ENCODE data around the gene DCC.

DNA sequence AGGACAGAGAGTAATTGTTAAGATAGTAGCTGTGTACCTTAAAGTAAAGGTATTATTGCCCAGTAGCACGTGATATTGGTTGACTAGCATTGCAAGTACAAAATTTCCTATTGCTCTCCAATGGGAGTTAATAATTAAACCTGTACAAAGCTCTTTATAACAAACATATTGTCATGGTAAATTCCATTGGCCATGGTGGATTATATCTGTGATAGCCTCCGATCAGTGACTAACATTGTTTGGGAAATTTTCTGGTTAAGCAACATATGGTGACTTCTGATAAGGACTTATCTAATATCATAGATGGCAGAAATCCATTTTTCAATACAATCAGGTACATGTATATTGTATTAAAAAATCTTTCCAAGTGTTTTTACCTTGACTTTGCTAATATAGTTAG lies 360.8 kb downstream of the DCC start:
- TF ChIP-seq, protein P1, sequence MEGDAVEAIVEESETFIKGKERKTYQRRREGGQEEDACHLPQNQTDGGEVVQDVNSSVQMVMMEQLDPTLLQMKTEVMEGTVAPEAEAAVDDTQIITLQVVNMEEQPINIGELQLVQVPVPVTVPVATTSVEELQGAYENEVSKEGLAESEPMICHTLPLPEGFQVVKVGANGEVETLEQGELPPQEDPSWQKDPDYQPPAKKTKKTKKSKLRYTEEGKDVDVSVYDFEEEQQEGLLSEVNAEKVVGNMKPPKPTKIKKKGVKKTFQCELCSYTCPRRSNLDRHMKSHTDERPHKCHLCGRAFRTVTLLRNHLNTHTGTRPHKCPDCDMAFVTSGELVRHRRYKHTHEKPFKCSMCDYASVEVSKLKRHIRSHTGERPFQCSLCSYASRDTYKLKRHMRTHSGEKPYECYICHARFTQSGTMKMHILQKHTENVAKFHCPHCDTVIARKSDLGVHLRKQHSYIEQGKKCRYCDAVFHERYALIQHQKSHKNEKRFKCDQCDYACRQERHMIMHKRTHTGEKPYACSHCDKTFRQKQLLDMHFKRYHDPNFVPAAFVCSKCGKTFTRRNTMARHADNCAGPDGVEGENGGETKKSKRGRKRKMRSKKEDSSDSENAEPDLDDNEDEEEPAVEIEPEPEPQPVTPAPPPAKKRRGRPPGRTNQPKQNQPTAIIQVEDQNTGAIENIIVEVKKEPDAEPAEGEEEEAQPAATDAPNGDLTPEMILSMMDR (IDR thresholded peaks at IDR 0.05; ENCODE audit: low read length), result no peak
- no peak for TF ChIP-seq EZH2phosphoT487 (IDR thresholded peaks at IDR 0.05; ENCODE audit: low read length)
- TF ChIP-seq EZH2 (optimal IDR thresholded peaks at IDR 0.05; ENCODE audit: low read depth, low read length), result no peak

Data from MM.1S (cell line).